ENCODE data around the gene ITGB8.

GRCh38 chr7:20296901-20297300 is 33.8 kb upstream of the ITGB8 start:
- TF ChIP-seq CTCF (IDR thresholded peaks at IDR 0.05 in 4 of 5, conservative IDR thresholded peaks at IDR 0.05 in 1 of 5) (no peak), POLR2A (IDR thresholded peaks at IDR 0.05) (no peak)

All from gastrocnemius medialis (tissue), 4 donors.